Endometrial microvascular endothelial cells (primary cell): Measurements from ENCODE around the gene TRIM38. TPM values are rescaled to one million over a fixed set of nuclear protein-coding genes. Genes with fewer than 3 reads are reported as not detected.
"Not testable (repeated sequence)": the region's sequence is repeated elsewhere in the genome, so short reads cannot be mapped to it uniquely, and the experiment has no call there.

ENCODE experiments used
- in situ Hi-C: cut with HindIII; loops from 2 replicates; pipeline ENCODE4 v1.10.0; 2017; ENCODE audit warnings: low sequenced_read_pairs, low pct_unique_long_range_greater_than_20kb; ENCODE audit errors: inconsistent ontology term
- total RNA-seq: library from RNA; depleted of rRNA; stranded (reverse); fragments of >200 nt; gene quantifications from one replicate; pipeline ENCODE4 v1.2.3, GENCODE V29; 2015; ENCODE audit errors: inconsistent ontology term

The TRIM38 gene
- total RNA-seq, 1 donor from 2014 or later, result 8.4 TPM

GRCh38 chr6:25993341-25993684 lies 30.7 kb downstream of the TRIM38 start:
- in situ Hi-C loops, result not testable (repeated sequence)

GRCh38 chr6:25995507-25995906 lies 32.9 kb downstream of the TRIM38 start:
- in situ Hi-C loops, result no loop called here

DNA sequence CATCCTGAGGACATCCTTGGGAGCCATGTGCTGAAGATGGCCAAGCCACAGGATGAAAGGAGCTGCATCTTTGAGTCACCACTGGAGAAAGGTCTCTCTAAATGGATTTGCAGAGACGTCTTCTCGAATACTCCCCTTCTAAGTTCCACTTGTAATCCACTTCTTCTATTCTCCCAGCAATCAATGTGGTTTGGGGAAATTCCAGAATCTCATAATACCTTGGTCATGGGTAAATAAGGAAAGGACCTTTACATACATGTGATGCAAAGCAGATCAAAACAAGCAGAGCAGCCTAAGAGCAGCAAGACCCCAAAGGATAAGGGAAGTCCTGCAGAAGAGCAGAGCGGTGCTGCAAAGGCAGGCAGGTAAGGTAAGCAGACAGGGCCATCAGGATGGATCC lies 35.3 kb downstream of the TRIM38 start:
- in situ Hi-C loops, result no loop called here

DNA sequence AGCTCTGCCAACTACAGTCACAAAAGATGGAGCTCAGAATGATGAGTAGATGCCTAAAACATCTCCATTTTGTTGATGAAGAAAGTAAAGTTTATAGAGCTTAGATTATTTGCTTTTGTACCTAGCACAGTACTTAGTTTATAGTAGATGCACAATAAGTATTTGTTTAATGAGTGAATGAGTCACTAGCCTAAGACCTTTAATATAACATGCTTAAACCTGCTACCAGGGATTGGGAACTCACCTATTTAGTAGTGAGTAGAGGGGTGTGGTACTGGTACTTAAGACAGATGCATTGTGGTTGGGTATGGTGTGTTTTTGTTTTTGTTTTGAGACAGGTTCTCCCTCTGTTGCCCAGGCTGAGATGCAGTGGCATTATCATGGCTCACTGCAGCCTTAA lies 35.8 kb downstream of the TRIM38 start:
- in situ Hi-C loops, result no loop called here

DNA sequence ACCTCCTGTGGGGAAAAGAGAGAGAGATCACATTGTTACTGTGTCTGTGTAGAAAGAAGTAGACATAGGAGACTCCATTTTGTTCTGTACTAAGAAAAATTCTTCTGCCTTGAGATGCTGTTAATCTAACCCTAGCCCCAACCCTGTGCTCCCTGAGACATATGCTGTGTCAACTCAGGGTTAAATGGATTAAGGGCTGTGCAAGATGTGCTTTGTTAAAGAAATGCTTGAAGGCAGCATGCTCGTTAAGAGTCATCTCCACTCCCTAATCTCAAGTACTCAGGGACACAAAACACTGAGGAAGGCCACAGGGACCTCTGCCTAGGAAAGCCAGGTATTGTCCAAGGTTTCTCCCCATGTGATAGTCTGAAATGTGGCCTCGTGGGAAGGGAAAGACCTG lies 36.6 kb downstream of the TRIM38 start:
- in situ Hi-C loops, result not testable (repeated sequence)

- in situ Hi-C loops, result loop anchor here (25.0 kb wide), 1 partner anchor 1137 kb away; a partner anchor contains a TSS
Observed at GRCh38 chr6:26000366-26001144, 38.0 kb downstream of the TRIM38 start.

- in situ Hi-C loops, result loop anchor here (25.0 kb wide), 1 partner anchor 1134 kb away; a partner anchor contains a TSS
Observed at GRCh38 chr6:26003102-26003694, 40.6 kb downstream of the TRIM38 start.

GRCh38 chr6:26006086-26006939 lies 43.7 kb downstream of the TRIM38 start:
- in situ Hi-C loops, result loop anchor here (25.0 kb wide), 1 partner anchor 1131 kb away; a partner anchor contains a TSS

- in situ Hi-C loops, result loop anchor here (25.0 kb wide), 1 partner anchor 1130 kb away; a partner anchor contains a TSS
Observed at GRCh38 chr6:26006940-26007305, 44.3 kb downstream of the TRIM38 start.

GRCh38 chr6:26008470-26008869 lies 45.9 kb downstream of the TRIM38 start:
- in situ Hi-C loops, result loop anchor here (25.0 kb wide), 1 partner anchor 1129 kb away; a partner anchor contains a TSS

GRCh38 chr6:26009817-26010216 lies 47.2 kb downstream of the TRIM38 start:
- in situ Hi-C loops, result loop anchor here (25.0 kb wide), 1 partner anchor 1127 kb away; a partner anchor contains a TSS

- in situ Hi-C loops, result loop anchor here (25.0 kb wide), 1 partner anchor 1125 kb away; a partner anchor contains a TSS
Observed at GRCh38 chr6:26012061-26012460, 49.5 kb downstream of the TRIM38 start.

GRCh38 chr6:26014386-26014785 lies 51.8 kb downstream of the TRIM38 start:
- in situ Hi-C loops, result loop anchor here (25.0 kb wide), 1 partner anchor 1123 kb away; a partner anchor contains a TSS

- in situ Hi-C loops, result loop anchor here (25.0 kb wide), 1 partner anchor 1121 kb away; a partner anchor contains a TSS
Observed at GRCh38 chr6:26016245-26016962, 53.8 kb downstream of the TRIM38 start.

- in situ Hi-C loops, result loop anchor here (25.0 kb wide), 1 partner anchor 1120 kb away; a partner anchor contains a TSS
Observed at GRCh38 chr6:26016963-26017631, 54.5 kb downstream of the TRIM38 start.

DNA sequence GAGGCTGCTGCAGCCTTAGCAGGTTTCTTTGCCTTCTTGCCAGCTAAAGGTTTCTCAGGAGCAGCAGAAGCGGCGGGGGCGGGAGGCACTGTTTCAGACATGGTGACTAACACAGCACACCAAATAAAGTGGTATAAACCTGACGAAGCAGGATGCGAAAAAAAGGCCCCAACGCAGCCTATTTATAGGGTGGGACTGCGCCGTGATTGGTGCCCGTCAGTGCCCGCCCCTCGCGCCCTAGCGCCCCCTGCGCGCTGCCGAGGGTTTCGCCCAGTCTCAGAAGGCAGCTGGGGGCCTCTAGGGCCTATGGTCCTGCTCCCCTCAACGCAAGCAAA lies 55.0 kb downstream of the TRIM38 start:
- in situ Hi-C loops, result loop anchor here (25.0 kb wide), 1 partner anchor 1120 kb away; a partner anchor contains a TSS

DNA sequence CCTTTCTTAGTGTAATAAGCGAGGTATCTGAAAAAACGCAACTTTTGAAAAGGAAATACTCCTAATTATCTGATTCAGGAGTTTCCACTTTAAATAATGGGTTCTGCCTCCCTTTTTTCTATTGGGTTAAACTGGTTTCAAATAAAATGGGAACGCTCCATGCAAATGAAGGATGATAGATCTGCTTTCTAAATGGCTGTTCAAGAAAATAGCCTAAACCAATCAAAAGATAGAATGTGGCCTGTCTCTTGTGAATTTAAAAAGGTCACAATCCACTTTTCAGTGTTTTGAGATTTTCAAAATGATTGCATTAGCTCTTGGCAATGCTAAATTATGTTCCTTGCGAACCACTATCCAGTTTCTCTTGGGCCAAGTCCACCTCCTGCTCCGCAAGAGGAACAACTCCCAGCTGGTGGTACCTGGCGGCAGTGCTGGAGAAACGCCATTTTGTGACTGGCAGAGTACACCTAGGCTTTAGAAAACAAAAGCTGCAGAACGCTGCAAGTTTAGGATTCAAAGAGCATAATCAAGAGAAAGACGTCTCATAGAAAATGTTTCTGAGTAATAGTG lies 56.7 kb downstream of the TRIM38 start:
- in situ Hi-C loops, result loop anchor here (25.0 kb wide), 1 partner anchor 1118 kb away; a partner anchor contains a TSS

DNA sequence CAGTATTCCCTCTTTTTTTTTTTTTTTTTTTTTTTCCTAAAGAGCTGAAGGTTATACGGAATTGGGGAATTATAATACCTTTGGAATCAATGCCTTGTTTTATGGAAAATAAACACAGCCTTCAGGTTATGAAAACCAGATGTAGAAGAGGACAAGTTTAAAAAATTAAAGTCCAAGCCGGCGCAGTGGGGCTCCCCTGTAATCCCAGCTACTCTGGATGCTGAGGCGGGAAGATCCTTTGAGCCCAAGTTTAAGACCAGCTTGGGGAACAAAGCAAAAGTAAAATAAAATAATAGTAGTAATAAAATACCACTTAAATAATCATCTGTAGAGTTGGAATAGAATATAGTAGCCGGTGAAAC lies 57.3 kb downstream of the TRIM38 start:
- in situ Hi-C loops, result loop anchor here (10.0 to 25.0 kb wide), 2 partner anchors 1117 to 1875 kb away; a partner anchor contains a TSS
